Colon (tissue), 2 donors: ENCODE results near the gene MEA1.

Experiments
- FAIRE-seq: peaks from 2 replicates; lab custom pipeline; 2012; peaks lifted over from hg19 to GRCh38; lab: Jason Lieb, UNC
- donor health status: control.
- donor health status: control.

Gene MEA1

GRCh38 chr6:42970871-42971612, 42.7 kb downstream of the MEA1 start:
- no peak for FAIRE-seq

DNA sequence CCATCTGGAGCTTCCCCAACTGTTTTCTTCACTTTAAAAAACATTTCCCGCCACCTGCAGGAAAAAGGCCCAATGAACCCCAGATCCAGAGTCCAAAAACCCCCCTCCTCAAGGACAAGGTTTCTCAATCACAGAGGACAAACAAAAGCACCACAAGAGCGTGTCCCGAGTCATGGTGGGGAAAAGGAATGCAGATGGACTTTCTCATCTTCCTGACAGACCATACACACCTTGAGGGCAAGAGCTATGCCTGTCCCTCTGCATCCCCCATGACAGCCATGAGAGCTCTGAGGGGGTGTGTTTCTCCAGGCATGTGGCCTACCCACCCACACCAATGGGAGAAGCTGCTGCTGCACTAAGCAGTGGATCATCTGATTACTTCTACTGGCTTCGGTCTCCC, 43.8 kb downstream of the MEA1 start:
- no peak for FAIRE-seq

DNA sequence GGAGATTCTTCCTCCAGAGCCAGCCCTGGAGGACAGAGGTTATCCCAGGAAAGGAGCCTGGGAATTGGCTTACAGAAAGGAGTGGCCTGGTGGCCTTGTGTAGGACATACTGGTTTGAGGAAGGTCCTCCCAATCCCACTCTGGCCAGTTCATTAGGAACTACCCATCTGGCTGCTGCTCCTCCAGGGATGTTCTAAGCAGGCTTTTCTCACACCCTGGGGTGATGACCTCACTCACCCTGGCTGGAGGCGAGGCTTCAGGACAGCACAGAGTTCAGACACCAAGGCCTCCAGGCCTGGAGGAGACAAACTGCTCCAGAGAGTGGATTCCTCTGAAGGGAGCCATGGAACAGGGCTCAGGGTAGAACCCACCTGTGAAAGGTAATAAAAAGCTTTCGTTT, 44.3 kb downstream of the MEA1 start:
- no peak for FAIRE-seq

- no peak for FAIRE-seq
These were observed 45.0 kb downstream of the MEA1 start for GRCh38 chr6:42968783-42969182.

- no peak for FAIRE-seq
These were observed 45.5 kb downstream of the MEA1 start for GRCh38 chr6:42968126-42968701.

GRCh38 chr6:42967228-42967627, 46.5 kb downstream of the MEA1 start:
- FAIRE-seq, result no peak

GRCh38 chr6:42966571-42966970, 47.2 kb downstream of the MEA1 start:
- no peak for FAIRE-seq

DNA sequence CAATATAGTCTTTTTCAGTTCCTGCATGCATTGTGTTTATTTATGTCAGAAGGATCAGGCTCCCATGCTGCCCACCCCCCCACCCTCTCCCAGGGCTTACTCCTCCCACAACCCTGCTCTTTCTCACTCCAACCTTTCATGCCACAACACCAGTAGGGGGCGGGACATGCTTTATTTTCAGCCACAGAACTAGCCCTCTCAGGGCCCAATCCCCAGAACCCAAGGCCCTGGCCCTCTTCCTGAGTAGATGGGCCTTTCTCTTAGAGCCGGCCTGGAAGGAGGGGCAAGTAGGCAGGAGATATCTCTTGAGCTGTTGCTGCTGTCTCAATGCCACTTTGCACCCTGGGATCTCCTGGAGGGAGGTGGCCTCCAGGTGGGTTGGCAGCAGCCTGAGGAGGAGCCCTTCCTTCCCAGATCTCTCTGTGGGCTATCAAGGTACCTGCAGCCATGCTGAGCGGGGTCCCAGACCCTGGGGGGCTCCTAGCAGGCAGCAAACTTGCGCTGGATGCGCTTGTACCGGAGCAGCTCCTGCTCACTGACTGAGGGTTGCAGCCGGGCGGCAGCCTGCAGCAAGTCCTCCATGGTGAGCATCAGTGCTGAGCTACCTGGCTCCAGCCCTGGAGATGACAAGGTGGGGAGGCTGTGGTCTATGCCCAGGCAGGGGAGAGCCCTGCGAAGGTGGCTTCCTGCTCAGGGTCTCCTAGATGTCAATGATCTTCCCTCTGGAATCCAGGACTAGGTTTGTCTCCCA, 49.7 kb downstream of the MEA1 start:
- FAIRE-seq, result no peak

DNA sequence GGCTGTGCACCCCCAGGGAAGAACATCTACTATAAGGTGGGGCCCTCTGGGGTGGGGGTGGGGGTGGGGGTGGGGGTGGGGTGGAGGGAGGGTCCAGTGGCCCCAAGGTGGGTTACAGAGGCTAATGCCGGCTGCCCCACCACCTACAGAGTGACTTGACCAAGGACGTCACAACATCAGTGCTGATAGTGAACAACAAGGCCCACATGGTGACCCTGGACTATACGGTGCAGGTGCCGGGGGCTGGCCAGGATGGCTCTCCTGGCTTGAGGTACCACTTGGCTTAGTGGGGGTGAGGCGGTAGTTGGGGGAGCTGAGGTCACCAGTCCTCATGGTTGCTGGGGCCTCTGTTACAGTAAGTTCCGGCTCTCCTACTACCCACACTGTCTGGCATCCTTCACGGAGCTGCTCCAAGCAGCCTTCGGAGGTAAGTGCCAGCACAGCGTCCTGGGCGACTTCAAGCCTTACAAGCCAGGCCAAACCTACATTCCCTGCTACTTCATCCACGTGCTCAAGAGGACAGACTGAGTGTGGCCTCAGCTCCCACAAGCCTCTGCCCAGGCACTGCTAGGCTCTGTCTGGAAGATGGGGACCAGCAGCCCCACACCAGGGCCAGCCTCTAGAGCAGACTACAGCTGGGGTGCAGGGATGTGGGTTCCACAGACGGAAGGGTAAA, 50.4 kb downstream of the MEA1 start:
- no peak for FAIRE-seq

GRCh38 chr6:42962502-42963178, 51.1 kb downstream of the MEA1 start:
- no peak for FAIRE-seq

DNA sequence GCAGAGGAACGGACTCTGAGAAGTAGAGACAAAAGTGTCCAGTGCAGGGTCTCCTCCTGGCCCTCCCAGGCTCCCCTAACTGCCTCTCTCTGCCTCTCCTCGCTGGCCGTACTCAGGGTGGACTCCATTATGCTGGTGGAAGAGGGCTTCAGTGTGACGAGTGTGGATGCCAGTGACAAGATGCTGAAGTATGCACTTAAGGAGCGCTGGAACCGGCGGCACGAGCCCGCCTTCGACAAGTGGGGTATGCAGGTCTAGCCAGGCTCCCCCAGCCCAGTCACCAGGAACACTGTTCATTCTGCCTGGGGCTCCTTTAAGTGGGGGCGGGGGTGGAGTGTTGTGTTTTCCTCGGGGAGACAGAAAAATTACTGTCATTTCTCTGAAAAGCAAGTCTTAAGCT, 51.6 kb downstream of the MEA1 start:
- FAIRE-seq, result no peak
